WTC11 (cell line): Measurements from ENCODE around the gene LHPP. TPM values are rescaled to one million over a fixed set of nuclear protein-coding genes. Genes with fewer than 3 reads are reported as not detected.

Experiments
- ATAC-seq: fragments of 200-7000 bp; cut with Tn5 transposase; 2 replicates; pipeline ENCODE4 v1.10.0; 2021; ENCODE audit warnings: mild to moderate bottlenecking, moderate library complexity
- CTCF ChIA-PET: fragments of 300-600 bp; sonication (Branson Sonifier 250); formaldehyde crosslinking; loops from one replicate; lab custom pipeline; 2021; ENCODE audit warnings: antibody characterized with exemption; lab: Charles Lee
- POLR2A ChIA-PET: fragments of 350-600 bp; sonication (Branson Sonifier 250); formaldehyde crosslinking; loops from one replicate; lab custom pipeline; 2021; ENCODE audit warnings: antibody characterized with exemption; lab: Charles Lee
- DNase-seq: peaks from one replicate; pipeline ENCODE4 v3.0.0; 2021; ENCODE audit warnings: low spot score
- H3K27ac Mint-ChIP-seq: 2 replicates; pipeline ENCODE4 v1.8.0; 2021; ENCODE audit warnings: mixed read lengths
- H3K27me3 Mint-ChIP-seq: 2 replicates; pipeline ENCODE4 v1.8.0; 2021; ENCODE audit warnings: low read depth, mild to moderate bottlenecking, moderate library complexity, mixed read lengths
- H3K36me3 Mint-ChIP-seq: 2 replicates; pipeline ENCODE4 v1.8.0; 2021; ENCODE audit warnings: mixed read lengths
- H3K4me1 Mint-ChIP-seq: 2 replicates; pipeline ENCODE4 v1.8.0; 2022; ENCODE audit warnings: mixed read lengths
- H3K4me3 Mint-ChIP-seq: 2 replicates; pipeline ENCODE4 v1.8.0; 2021; ENCODE audit warnings: mild to moderate bottlenecking, moderate library complexity, mixed read lengths
- H3K9me3 Mint-ChIP-seq: 2 replicates; pipeline ENCODE4 v1.8.0; 2021; ENCODE audit warnings: mixed read lengths
- ELF4 ChIP-seq: sonication (generic); formaldehyde crosslinking; IDR thresholded peaks from 2 replicates; pipeline ENCODE4 v1.8.1; 2022; ENCODE audit warnings: low read depth, mild to moderate bottlenecking, moderate library complexity, missing genetic modification reagents
- FOXP1 ChIP-seq: sonication (generic); formaldehyde crosslinking; IDR thresholded peaks from 2 replicates; pipeline ENCODE4 v1.8.0; 2022; ENCODE audit warnings: missing genetic modification reagents, mild to moderate bottlenecking, moderate library complexity, borderline replicate concordance
- KAT7 ChIP-seq: sonication (generic); formaldehyde crosslinking; IDR thresholded peaks from 2 replicates; pipeline ENCODE4 v1.8.1; 2023; ENCODE audit warnings: missing genetic modification reagents, mild to moderate bottlenecking, borderline replicate concordance
- PREB ChIP-seq: sonication (generic); formaldehyde crosslinking; IDR thresholded peaks from 2 replicates; pipeline ENCODE4 v1.8.1; 2022; ENCODE audit warnings: mild to moderate bottlenecking, missing genetic modification reagents, moderate library complexity, borderline replicate concordance
- TEAD1 ChIP-seq: sonication (generic); formaldehyde crosslinking; IDR thresholded peaks from 2 replicates; pipeline ENCODE4 v1.8.0; 2022; ENCODE audit warnings: mild to moderate bottlenecking, missing genetic modification reagents
- ZBTB43 ChIP-seq: sonication (generic); formaldehyde crosslinking; IDR thresholded peaks from 2 replicates; pipeline ENCODE4 v1.8.1; 2023; ENCODE audit warnings: mild to moderate bottlenecking, missing genetic modification reagents
- ZMAT4 ChIP-seq: fragments of 250-450 bp; sonication (Bioruptor Pico); IDR thresholded peaks from 2 replicates; pipeline ENCODE4 v1.9.0; 2021; ENCODE audit warnings: mild to moderate bottlenecking
- ZNF317 ChIP-seq: sonication (generic); formaldehyde crosslinking; IDR thresholded peaks from 2 replicates; pipeline ENCODE4 v1.8.1; 2023; ENCODE audit warnings: low read depth, mild to moderate bottlenecking, moderate library complexity, missing genetic modification reagents, borderline replicate concordance
- ZNF416 ChIP-seq: fragments of 250-450 bp; sonication (Bioruptor Pico); IDR thresholded peaks from 2 replicates; pipeline ENCODE4 v1.9.0; 2021; ENCODE audit warnings: mild to moderate bottlenecking, inconsistent platforms
- ZNF423 ChIP-seq: fragments of 250-450 bp; sonication (Bioruptor Pico); IDR thresholded peaks from 2 replicates; pipeline ENCODE4 v2.1.2; 2022; ENCODE audit warnings: mild to moderate bottlenecking, moderate library complexity
- ZNF512 ChIP-seq: sonication (generic); formaldehyde crosslinking; IDR thresholded peaks from 2 replicates; pipeline ENCODE4 v1.8.1; 2022; ENCODE audit warnings: missing genetic modification reagents, borderline replicate concordance
- total RNA-seq: library from RNA; stranded (reverse); gene quantifications from 3 replicates; pipeline ENCODE4 v1.2.3, GENCODE V29; 2021
- TF ChIP-seq, protein P1 (sequence below): fragments of 250-450 bp; sonication (Bioruptor Pico); IDR thresholded peaks from 2 replicates; pipeline ENCODE4 v1.9.0; 2021; ENCODE audit warnings: moderate library complexity, mild to moderate bottlenecking, inconsistent platforms, borderline replicate concordance
- TF ChIP-seq, protein P2 (sequence below): fragments of 250-450 bp; sonication (Bioruptor Pico); IDR thresholded peaks from 2 replicates; pipeline ENCODE4 v1.9.0; 2021; ENCODE audit warnings: mild to moderate bottlenecking
- TF ChIP-seq, protein P3 (sequence below): sonication (generic); formaldehyde crosslinking; IDR thresholded peaks from 2 replicates; pipeline ENCODE4 v1.8.0; 2023; ENCODE audit warnings: missing genetic modification reagents, mild to moderate bottlenecking, borderline replicate concordance
- TF ChIP-seq, protein P4 (sequence below): sonication (generic); formaldehyde crosslinking; IDR thresholded peaks from 2 replicates; pipeline ENCODE4 v1.8.0; 2022; ENCODE audit warnings: mild to moderate bottlenecking, missing genetic modification reagents

Gene LHPP
- total RNA-seq, 1 experiment from 2014 or later = 33.2 TPM

GRCh38 chr10:124632064-124632531, 170.5 kb downstream of the LHPP start:
- peak; percentile 48 for DNase-seq
- TF ChIP-seq PREB (CRISPR knock-in tag) = no peak
- TF ChIP-seq ZNF317 (CRISPR knock-in tag) = no peak
- TF ChIP-seq, protein P1, sequence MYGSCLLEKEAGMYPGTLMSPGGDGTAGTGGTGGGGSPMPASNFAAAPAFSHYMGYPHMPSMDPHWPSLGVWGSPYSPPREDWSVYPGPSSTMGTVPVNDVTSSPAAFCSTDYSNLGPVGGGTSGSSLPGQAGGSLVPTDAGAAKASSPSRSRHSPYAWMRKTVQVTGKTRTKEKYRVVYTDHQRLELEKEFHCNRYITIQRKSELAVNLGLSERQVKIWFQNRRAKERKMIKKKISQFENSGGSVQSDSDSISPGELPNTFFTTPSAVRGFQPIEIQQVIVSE (CRISPR knock-in tag) = no peak
- TF ChIP-seq KAT7 (CRISPR knock-in tag) = no peak
- no peak for TF ChIP-seq ELF4 (CRISPR knock-in tag)
- no peak for TF ChIP-seq ZNF423 (CRISPR knock-in tag)
- TF ChIP-seq, protein P2, sequence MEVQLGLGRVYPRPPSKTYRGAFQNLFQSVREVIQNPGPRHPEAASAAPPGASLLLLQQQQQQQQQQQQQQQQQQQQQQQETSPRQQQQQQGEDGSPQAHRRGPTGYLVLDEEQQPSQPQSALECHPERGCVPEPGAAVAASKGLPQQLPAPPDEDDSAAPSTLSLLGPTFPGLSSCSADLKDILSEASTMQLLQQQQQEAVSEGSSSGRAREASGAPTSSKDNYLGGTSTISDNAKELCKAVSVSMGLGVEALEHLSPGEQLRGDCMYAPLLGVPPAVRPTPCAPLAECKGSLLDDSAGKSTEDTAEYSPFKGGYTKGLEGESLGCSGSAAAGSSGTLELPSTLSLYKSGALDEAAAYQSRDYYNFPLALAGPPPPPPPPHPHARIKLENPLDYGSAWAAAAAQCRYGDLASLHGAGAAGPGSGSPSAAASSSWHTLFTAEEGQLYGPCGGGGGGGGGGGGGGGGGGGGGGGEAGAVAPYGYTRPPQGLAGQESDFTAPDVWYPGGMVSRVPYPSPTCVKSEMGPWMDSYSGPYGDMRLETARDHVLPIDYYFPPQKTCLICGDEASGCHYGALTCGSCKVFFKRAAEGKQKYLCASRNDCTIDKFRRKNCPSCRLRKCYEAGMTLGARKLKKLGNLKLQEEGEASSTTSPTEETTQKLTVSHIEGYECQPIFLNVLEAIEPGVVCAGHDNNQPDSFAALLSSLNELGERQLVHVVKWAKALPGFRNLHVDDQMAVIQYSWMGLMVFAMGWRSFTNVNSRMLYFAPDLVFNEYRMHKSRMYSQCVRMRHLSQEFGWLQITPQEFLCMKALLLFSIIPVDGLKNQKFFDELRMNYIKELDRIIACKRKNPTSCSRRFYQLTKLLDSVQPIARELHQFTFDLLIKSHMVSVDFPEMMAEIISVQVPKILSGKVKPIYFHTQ = no peak
- TF ChIP-seq ZMAT4 (CRISPR knock-in tag) = no peak
- no peak for TF ChIP-seq TEAD1 (CRISPR knock-in tag)
- TF ChIP-seq ZNF416 (CRISPR knock-in tag) = no peak
- no peak for TF ChIP-seq FOXP1 (CRISPR knock-in tag)
- no peak for TF ChIP-seq ZBTB43 (CRISPR knock-in tag)
- Mint-ChIP-seq H3K4me3 (no peak overlapping the region), H3K36me3 (peaks cover 6% of the 10 kb centered on the region), H3K27ac (no peak overlapping the region), H3K9me3 (peaks cover 6% of the 10 kb centered on the region), H3K4me1 (peaks cover 22% of the 10 kb centered on the region), H3K27me3 (no peaks in the 10 kb centered on the region)
- POLR2A ChIA-PET = no interaction called here
- CTCF ChIA-PET = interaction anchor here (0.6 to 2.6 kb wide), 12 partner anchors 11 to 202 kb away, joined by 3 to 32 read pairs (median 3); no protein-coding TSS in a partner anchor
- ATAC-seq = peak; percentile 18; the same call in 1 of the 2 replicates

DNA sequence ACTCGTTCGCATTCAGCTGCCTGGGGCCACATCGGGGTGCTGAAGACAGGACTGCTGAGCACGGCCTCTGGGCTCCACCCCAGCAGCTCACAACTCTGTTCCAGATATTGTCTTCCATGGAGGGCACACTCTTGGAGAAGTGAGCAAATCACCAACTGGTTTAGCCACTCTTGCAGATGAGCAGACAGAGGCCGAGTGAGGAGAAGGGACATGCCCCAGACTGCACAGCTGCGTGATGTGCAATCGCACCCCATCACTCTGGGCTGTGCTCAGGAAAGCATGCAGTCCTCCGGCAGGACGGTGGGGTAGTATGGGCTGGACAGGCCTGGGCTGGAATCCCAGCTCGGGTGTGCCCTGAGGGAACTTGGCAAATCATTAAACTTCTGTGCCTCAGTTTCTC, 170.9 kb downstream of the LHPP start:
- no peak overlapping the region for H3K4me3 Mint-ChIP-seq
- no peaks in the 10 kb centered on the region for H3K27me3 Mint-ChIP-seq
- POLR2A ChIA-PET = no interaction called here
- ATAC-seq (no peak), DNase-seq (no peak)
- peaks cover 18% of the 10 kb centered on the region for H3K4me1 Mint-ChIP-seq
- peaks cover 6% of the 10 kb centered on the region for H3K36me3 Mint-ChIP-seq
- H3K9me3 Mint-ChIP-seq = peaks cover 6% of the 10 kb centered on the region
- CTCF ChIA-PET = interaction anchor here (0.6 to 2.6 kb wide), 13 partner anchors 11 to 201 kb away, joined by 3 to 32 read pairs (median 3); no protein-coding TSS in a partner anchor
- H3K27ac Mint-ChIP-seq = no peak overlapping the region; the same call in 1 of the 2 replicates
- TF ChIP-seq, protein P3, sequence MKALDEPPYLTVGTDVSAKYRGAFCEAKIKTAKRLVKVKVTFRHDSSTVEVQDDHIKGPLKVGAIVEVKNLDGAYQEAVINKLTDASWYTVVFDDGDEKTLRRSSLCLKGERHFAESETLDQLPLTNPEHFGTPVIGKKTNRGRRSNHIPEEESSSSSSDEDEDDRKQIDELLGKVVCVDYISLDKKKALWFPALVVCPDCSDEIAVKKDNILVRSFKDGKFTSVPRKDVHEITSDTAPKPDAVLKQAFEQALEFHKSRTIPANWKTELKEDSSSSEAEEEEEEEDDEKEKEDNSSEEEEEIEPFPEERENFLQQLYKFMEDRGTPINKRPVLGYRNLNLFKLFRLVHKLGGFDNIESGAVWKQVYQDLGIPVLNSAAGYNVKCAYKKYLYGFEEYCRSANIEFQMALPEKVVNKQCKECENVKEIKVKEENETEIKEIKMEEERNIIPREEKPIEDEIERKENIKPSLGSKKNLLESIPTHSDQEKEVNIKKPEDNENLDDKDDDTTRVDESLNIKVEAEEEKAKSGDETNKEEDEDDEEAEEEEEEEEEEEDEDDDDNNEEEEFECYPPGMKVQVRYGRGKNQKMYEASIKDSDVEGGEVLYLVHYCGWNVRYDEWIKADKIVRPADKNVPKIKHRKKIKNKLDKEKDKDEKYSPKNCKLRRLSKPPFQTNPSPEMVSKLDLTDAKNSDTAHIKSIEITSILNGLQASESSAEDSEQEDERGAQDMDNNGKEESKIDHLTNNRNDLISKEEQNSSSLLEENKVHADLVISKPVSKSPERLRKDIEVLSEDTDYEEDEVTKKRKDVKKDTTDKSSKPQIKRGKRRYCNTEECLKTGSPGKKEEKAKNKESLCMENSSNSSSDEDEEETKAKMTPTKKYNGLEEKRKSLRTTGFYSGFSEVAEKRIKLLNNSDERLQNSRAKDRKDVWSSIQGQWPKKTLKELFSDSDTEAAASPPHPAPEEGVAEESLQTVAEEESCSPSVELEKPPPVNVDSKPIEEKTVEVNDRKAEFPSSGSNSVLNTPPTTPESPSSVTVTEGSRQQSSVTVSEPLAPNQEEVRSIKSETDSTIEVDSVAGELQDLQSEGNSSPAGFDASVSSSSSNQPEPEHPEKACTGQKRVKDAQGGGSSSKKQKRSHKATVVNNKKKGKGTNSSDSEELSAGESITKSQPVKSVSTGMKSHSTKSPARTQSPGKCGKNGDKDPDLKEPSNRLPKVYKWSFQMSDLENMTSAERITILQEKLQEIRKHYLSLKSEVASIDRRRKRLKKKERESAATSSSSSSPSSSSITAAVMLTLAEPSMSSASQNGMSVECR (CRISPR knock-in tag) = no peak
- no peak for TF ChIP-seq ZNF512
- TF ChIP-seq, protein P4, sequence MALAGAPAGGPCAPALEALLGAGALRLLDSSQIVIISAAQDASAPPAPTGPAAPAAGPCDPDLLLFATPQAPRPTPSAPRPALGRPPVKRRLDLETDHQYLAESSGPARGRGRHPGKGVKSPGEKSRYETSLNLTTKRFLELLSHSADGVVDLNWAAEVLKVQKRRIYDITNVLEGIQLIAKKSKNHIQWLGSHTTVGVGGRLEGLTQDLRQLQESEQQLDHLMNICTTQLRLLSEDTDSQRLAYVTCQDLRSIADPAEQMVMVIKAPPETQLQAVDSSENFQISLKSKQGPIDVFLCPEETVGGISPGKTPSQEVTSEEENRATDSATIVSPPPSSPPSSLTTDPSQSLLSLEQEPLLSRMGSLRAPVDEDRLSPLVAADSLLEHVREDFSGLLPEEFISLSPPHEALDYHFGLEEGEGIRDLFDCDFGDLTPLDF (CRISPR knock-in tag) = no peak
